ENCODE results near the gene AGTRAP.
A peak's percentile ranks its signal among the peaks of the same experiment; 100 is the strongest.

AGTRAP gene

DNA sequence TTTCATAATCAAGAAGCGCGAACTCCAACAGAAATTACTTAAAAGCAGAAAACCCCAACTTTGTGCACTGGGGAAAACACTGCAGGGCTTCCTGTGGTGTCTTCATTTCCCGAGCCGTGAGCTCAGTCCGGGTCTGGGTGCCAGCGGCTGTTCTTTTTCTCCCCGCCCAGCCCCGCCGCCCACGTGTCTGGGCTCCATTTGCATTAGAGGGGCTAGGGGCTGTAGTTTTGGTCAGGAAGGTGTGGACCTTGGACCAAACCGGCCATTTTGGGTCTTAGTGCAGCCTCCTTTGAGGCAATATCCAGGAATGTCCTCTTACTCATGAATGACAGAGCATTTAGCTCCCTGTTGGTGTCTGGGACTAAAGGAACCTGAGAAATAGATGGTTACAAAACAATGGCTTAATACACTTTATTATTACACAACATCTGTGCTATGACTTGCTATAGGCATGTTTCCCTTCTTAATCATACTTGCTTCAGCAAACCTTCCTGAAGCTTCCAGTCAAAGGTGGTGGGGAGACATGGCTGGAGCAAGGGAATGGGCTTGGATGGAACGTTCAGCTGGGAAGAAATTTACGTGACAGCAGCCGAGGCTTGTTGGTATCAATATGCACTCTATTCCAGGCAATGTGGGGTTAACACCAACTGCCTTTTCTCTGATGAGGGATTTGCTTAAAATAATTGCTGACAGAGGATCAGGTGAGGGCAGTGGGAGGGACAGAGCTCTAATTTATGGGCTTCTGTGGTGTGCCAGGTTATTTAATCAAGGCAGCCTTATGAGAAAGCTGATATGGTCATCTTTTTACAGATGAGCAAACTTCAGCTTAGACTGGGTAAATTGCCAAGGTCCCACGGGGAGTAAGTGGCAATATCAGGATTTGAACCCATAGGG, 1.1 kb downstream of the AGTRAP start:
- DNase-seq, result peak; percentile 66

- no peak for DNase-seq
These were observed 2.2 kb downstream of the AGTRAP start for GRCh38 chr1:11738096-11738495.

DNA sequence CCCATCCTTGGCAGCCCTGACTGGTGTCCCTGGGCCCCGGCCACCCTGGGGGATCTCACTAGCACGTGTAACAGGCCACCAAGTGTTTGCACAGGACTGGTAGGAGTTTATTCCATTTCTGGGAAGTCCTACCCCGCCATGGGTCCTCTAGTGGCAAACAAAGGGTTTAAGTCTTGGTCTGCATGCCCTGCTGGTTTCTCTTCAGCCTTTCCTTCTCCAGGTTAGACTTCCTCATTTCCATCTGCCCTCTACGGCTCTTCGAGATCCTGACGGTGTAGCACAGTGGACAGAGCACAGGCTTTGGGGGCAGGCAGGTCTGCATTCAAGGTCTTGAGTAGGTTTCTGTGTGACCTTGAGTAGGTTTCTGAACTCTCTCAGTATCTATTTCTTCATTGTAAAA, 2.8 kb downstream of the AGTRAP start:
- DNase-seq, result no peak

DNA sequence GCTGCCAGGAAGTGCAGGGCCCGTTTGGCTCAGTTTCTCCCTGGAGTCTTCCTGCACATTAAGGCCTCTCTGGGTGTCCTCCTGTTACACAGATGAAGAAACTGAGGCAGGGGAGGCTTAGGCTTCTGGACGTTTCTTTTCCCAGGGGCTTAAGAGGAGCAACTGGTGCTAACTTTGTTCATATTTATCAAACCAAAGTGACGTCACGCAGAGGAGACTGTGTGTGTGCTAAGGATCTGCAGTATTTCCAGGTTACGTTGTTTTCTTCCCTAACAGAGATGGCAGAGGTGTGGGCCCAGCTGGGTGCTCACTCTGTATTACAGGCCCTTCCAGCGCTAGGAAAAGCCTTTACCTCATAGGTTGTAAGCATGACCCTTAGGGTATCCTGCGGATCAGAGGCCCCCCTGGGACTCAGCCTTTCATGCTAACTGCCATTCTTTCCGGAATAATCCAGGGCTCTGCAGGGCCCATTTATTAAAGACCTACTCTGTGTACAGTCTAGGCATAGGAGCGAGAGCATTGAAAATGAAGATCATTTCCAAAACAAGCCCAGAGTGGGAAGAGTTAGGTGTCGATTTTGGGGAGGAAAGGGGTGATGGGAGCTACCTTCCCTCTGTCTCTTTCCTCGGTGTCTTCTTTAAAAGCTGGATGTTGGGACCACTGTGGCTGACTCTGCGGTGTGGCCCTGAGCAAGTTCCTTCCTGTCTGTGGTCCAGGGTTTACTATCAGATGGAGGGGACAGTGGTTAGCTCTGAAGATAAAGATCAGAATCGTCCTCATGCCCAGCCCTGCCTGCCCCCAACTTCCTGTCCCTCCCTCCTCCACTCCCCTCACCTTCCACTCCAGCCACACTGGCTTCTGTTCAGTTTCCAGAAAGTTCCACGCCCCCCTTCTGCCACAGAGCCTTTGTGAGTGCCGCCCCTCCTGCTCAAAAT, 4.6 kb downstream of the AGTRAP start:
- DNase-seq, result no peak

DNA sequence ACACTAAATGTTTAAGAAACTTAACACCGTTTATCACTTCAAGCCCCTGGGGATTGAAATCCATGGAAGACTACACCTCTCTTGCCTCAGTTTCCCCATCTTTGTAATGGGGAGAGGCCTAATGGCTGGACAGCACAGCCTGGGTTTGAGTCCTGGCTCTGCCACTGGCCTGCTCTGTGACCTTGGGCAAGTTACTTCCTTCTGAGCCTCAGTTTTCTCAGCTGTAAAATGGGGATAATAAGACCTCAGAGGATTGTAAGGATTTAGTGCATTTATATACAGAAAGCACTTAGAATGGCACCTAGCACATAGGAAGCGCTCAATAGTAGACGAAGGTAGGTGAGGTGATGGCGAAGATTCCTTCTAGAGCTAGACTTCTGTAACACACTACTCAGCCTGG, 5.5 kb downstream of the AGTRAP start:
- DNase-seq, result no peak

GRCh38 chr1:11741919-11742558, 6.1 kb downstream of the AGTRAP start:
- DNase-seq, result no peak

- DNase-seq, result no peak
These were observed 8.4 kb downstream of the AGTRAP start for GRCh38 chr1:11744287-11744686.

- no peak for DNase-seq
These were observed 10.2 kb downstream of the AGTRAP start for GRCh38 chr1:11746092-11746491.

GRCh38 chr1:11746795-11747487, 11.0 kb downstream of the AGTRAP start:
- no peak for DNase-seq

GRCh38 chr1:11748294-11749202, 12.6 kb downstream of the AGTRAP start:
- no peak for DNase-seq

DNA sequence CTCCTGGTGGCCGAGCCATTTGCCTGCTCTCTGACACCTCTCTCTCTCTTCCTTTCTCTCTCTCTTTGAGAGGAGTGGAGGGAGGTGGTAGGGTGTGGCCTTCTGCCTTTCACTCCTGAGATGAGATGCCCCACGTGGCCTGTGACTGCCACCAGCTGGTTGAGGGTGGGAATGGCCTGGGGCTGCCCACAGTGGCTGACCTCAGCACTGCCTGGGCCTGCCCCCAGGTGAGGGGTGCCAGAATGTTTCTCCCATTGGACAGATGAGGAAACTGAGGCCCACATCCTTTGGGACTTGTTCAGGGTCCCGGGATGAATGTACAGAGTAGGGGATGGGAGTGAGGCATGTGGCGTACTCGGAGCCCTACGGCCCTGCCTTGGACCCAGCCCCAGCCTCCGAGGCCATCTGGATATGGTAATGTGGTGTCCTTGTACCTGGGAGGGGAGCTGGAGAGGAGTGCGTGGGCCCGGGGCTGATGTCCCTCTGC, 13.3 kb downstream of the AGTRAP start:
- DNase-seq, result no peak

GRCh38 chr1:11749996-11750395, 14.1 kb downstream of the AGTRAP start:
- DNase-seq, result no peak

- no peak for DNase-seq
These were observed 15.2 kb downstream of the AGTRAP start for GRCh38 chr1:11751087-11751486.

GRCh38 chr1:11752359-11753088, 16.6 kb downstream of the AGTRAP start:
- no peak for DNase-seq

DNA sequence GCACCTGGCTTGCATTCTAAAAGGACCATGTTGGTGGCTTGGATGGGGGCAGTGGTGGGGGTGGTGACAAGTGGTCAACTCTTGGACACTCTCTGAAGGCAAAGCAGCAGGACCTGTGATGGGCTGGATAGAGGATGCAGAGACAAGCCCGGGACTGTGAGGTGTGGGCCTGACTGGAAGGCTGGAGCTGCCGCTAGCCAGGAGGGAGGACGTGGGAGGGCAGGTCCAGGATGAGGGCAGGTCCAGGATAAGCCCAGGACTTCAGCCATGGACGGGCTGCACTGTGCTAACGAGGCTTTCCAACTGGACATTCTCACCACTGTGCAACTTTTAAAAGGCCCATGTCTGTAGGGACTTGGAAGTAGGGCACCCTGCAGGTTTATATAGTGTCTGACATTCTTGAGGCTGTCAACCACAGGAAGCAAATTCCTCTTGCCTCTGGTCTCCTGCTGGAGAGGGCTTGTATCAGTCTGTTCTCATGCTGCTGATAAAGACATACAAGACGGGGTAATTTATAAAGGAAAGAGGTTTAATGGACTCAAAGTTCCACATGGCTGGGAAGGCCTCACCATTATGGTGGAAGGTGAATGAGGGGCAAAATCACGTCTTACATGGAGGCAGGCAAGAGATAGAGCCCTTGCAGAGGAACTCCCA, 17.7 kb downstream of the AGTRAP start:
- no peak for DNase-seq

GRCh38 chr1:11757047-11757446, 21.1 kb downstream of the AGTRAP start:
- no peak for DNase-seq

GRCh38 chr1:11759791-11760190, 23.9 kb downstream of the AGTRAP start:
- no peak for DNase-seq

DNA sequence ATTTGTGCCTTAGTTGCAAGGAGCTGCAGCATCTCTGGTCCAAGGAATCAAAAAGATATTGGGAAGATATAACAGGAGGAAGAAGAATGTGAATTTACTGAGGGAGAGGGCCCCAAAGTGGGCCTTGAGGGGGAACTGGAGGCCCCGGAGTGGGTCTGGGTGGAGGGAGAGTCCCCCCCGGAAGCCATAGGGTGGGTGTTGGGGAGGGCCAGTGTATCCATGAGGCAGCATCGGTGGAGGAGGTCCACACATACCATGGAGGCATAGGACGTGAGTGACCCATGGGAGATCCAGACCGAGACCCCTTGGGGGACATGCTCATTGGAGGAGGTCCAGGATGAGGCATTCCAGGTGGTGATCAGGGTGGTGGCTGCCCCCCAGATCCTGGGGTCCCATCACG, 25.3 kb downstream of the AGTRAP start:
- DNase-seq, result no peak

- no peak for DNase-seq
These were observed 26.1 kb downstream of the AGTRAP start, which contains the start of gene C1orf167 for GRCh38 chr1:11761988-11762406. C1orf167 (plus strand) TSS chr1:11762193; CDS start chr1:11764401, 2,208 bp downstream.

GRCh38 chr1:11764115-11764514, 28.2 kb downstream of the AGTRAP start:
- DNase-seq, result no peak
